GM18502 (cell line): ENCODE results near the gene UBL4A.

Source experiments
- ATAC-seq: cut with Tn5 transposase; IDR thresholded peaks from one replicate; pipeline ENCODE4 v1.9.1; 2021; ENCODE audit warnings: mild to moderate bottlenecking; ENCODE audit not compliant: unreplicated experiment, poor library complexity

The UBL4A gene

DNA sequence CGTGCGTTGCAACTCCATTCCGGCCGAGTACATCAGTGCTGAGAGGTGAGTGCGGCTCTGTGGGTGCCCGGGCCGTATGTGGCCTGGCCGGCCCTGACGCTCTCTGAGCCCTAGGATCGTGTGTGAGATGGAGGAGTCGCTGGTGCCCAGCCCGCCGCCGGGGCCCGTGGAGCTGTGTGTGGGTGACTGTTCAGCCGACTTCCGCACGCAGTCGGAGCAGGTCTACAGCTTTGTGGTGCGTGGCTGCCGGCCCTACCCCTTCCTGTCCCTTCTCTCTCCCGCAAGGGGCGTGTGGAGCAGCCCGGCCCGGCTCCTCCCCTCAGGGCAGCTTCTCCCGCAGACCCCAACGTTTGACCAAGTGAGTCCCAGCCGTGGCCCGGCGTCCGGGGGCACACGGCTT is 20.4 kb downstream of the UBL4A start:
- ATAC-seq = no peak

DNA sequence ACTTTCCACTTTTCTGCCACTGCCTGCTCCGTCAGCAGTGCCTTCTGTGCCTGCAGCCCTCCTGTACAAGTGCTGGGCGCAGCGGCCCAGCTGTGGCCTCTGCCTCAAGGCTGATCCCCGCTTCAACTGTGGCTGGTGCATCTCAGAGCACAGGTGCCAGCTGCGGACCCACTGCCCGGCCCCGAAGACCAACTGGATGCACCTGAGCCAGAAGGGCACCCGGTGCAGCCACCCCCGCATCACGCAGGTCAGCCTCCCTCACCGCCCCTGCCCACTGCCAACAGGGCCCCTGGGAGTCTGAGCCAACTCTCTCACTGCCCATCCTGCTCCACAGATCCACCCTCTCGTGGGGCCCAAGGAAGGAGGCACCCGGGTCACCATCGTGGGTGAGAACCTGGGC is 20.8 kb downstream of the UBL4A start:
- ATAC-seq = no peak

DNA sequence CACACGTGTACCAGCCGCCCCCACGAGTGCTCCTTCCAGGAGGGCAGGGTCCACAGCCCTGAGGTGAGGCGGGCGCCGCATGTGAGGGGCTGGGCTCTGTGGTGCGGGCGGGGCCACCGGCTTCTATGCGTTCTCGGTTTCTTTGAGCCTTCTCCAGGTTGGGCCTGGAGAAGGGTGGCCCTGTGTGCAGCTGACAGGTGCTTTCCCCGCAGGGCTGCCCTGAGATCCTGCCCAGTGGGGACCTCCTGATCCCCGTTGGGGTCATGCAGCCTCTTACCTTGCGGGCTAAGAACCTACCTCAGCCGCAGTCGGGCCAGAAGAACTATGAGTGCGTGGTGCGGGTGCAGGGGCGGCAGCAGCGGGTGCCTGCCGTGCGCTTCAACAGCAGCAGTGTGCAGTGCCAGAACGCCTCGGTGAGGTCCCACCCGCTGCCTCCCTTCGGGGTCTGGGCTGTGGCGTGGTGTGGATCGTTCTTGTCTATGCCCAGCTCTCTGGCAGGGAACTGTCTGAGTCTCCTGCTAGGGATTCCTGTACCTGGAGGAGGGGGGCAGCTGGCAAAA is 21.5 kb downstream of the UBL4A start:
- ATAC-seq = no peak

DNA sequence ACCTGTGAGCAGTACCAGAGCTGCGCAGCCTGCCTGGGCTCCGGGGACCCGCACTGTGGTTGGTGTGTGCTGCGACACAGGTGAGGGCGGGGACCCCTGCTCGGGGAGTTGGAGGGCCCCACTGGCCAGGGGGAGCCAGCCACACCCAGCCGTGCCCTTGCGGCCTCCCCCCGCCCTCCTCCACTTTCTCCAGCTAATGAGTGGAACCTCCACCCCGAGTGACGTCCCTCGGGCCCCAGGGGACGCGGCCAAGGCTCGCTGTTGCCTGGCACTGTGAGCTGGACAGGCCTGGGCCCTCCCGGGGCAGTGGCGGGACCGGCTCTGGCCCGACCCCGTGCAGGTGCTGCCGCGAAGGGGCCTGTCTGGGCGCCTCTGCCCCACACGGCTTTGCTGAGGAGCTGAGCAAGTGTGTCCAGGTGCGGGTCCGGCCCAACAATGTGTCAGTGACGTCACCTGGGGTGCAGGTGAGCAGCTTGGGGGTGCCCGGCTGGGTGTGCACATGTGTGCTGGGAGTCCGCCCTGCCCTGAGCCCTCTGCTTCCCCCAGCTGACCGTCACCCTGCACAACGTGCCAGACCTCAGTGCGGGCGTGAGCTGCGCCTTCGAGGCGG is 22.7 kb downstream of the UBL4A start:
- no peak for ATAC-seq

DNA sequence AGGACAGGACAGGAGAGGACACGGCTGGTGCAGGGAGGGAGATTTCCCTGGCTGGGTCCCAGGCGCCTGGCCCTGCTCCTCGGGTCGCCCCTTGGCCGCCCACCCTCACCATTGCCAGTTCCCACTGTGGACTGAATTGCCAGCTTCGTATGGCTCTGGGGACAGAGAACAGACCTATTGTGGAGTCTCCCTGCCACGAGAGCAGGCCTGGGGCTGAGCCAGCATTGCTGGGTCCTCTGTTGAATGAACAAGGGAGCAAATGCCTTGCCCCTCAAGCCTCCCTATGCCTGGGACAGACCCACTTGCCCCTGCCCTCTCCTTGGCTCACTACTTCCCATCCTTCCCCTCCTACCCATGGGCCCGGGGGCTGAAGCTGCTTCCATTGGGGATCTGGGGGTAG is 24.0 kb downstream of the UBL4A start:
- no peak for ATAC-seq

DNA sequence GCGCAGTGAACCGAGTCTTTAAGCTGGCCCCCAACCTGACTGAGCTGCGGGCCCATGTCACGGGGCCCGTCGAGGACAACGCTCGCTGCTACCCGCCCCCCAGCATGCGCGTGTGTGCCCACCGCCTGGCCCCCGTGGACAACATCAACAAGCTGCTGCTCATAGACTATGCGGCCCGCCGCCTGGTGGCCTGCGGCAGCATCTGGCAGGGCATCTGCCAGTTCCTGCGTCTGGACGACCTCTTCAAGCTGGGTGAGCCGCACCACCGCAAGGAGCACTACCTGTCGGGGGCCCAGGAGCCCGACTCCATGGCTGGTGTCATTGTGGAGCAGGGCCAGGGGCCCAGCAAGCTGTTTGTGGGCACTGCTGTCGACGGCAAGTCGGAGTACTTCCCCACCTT is 26.1 kb downstream of the UBL4A start:
- no peak for ATAC-seq

DNA sequence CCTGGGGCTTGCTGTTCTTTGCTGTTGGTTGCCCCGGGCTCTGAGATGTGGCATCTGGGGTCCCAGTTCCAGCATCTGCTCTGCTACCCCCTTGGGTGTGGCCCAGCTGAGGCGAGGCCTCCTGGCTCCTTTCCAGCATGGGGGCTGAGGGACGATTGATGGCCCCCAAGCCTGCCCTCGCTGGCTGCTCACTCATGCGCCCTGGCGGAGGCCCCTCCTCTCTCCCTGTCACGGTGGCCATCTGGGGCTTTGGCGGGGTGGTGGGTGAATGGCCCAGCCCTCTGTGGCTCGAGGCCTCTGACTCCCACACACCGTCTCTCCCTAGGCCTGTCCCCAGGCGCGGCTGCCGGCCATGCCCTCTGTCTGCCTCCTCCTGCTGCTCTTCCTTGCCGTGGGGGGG is 26.6 kb downstream of the UBL4A start:
- no peak for ATAC-seq

DNA sequence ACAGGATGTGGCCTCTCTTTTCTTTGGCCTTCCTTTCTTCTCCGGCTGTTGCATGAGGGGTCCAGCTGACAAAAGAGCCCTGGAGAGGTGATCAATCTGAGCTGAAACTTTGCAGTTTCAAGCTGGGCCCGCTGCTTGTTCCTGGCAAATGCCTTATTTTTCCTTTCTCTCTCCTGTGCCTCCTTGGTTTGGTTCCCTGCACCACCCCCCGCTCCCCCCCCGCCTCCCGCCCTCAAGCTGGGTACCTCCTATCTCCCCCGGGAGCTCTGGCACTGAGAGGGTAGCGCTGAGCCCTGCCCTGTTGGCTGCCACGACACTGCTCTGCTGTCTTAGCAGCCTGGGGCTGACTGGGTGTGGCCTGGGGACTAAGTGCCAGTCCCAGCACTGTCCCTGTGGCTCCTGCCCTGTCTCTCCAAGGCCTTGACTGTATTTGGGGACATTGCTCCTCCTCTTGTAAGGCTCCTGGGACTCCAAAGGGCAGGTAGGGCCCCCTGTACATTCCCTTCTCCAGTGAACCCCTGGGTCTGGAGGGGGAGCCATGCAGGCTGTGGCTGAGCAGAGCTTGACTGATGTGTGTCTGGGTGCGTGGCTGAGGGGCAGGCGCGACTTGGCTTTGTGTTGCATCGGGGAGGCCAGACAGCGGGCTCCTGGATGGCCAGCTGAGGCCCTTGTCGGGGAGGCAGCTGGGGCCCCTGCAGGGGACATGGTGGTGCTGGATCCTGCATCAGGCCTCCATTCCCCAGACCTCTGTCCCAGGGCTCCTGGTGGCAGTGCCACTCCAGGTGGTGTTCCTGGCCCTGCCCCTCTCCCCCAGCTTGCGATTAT is 27.2 kb downstream of the UBL4A start:
- no peak for ATAC-seq

DNA sequence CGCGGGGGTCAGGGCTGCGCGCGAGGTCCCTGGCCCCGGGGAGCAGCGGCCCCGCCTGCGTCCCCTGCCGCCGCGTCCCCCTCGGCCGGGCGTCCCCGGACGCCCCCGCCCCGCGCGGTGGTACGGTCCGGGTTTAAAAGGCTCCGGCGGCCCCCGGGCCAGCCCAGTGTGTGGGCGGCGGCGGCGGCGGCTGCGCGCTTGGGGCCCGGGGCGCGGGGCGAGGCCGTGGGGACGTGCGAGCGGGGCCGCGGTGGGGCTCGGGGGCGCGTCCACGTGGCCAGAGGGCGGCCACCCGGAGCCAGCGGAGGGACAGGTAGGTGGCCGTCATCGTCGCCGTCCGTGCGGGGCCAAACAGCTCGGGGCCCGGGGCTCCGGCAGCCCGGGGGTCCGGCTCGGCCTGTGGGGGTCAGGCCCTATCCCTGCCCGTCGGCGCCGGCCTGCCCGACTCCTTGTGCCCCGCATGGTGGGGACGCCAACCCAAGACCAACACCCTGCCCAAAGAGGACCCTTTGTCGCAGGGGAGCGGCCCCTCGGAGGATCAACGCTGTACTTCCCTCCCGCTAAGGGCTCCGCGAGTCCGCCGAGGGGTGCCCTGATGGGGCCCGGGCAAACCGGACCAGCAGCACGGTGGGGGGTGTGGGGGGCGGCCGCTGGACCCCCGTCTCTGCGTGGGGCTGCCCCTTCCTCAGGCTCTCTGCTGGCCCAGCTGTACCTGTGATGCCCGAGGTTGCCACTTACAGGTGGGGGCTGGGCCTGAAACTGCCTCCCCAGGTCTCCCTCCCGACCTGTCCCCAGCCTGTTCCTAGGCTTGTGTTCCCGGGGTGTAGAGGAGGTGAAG is 28.1 kb downstream of the UBL4A start, which contains the start of gene PLXNA3:
TSS of gene PLXNA3 (plus strand) at position 166 of the 838 bp plus-strand sequence. CDS start 1,903 bp downstream, outside the sequence.
- peak; percentile 57 for ATAC-seq

DNA sequence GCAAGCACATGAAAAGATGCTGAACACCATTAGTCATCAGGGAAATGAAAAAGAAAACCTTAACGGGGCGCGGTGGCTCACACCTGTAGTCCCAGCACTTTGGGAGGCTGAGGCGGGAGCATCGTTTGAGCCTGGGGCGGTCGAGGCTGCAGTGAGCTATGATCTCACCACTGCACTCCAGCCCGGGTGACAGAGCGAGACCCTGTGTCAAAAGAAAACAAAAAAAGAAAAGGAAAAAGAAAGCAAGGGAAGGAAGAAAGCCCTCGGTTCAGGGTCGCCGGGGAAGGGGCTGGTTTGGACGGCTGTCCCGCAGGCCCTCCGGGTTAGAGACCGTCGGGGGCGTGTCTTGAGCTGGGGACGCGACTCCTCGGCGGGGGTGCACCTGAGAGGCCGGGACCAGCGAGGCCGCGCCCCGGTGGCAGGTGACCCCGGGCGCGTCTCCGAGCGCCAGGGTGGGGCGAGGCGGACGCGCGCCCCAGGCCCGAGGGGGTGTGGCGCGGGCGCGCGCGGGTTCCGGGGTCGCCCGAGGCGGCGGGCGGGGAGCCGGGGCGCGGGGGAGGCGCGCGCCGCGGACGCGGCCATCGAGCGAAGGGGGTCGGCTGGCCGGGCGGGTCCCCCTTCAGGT is 28.8 kb downstream of the UBL4A start:
- peak; percentile 57 for ATAC-seq

DNA sequence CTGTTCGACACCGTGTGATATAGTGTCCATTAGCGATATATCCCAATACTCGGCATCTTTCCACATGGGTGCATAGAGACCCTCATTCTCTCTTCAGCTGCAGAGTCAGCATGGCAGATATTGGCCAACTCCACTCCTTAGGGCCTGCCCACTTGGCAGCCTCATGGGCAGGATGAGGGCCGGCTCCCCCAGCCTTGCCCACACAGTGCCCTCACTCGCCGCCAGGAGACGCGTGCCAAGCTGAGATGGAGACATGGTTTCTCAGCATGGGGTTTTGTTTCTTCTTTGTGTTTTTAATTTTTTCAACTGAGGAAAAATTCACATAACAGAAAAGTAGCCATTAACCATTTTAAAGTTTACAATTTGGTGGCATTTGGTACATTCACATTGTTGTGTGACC is 33.6 kb downstream of the UBL4A start:
- ATAC-seq = no peak

DNA sequence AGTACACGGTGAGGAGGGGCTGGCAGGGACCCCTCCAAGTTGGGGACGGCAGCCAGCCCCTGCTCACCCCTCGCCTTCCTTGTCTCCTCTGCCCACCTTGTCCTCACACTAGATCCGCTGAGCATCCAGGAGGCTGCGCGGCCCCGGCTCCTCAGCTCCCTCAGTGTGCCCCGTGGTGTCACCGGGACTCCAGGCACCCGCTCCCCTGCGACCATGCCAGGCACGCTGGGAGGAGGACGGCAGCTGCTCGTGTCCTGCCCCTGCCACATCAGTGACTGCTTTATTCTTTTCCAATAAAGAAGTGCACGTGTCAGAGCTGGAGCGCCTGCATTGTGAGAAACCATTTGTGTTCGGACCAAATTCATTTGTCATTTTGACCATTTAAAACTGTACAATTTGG is 36.1 kb downstream of the UBL4A start:
- ATAC-seq = no peak

DNA sequence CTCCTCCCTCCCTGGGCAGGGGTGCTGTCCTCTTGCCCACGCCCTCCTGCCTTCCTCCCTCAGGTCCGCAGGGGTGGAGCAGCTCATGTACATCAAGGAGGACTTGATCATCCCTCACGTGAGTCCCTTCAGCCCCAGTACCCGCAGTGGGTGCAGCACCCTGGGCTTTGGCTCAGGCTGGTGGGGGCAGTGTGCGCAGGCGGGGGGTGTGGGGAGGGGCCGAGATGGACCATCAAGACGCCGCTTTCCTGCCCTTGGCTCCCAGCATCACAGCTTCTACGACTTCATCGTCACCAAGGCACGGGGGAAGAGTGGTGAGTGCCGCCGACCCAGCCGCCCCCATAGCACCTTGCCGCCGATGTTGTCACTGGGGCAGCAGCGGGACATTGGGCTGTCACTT is 36.8 kb downstream of the UBL4A start:
- ATAC-seq = no peak

DNA sequence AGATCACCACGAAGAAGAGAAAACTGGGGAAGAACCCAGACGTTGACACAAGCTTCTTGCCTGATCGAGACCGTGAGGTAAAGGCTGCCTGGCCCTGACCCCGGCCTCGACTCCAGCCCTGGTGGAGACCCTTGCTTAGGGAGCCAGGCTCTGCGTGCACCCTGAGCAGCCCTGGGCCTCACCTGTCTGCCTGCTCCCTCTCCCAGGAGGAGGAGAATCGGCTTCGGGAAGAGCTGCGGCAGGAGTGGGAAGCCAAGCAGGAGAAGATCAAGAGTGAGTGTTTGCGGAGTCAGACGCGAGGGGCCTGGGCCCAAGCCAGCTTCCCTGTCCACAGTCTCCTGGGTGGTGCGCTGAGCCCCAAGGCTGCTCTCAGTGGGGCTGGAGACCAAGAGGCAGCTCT is 37.9 kb downstream of the UBL4A start:
- no peak for ATAC-seq

DNA sequence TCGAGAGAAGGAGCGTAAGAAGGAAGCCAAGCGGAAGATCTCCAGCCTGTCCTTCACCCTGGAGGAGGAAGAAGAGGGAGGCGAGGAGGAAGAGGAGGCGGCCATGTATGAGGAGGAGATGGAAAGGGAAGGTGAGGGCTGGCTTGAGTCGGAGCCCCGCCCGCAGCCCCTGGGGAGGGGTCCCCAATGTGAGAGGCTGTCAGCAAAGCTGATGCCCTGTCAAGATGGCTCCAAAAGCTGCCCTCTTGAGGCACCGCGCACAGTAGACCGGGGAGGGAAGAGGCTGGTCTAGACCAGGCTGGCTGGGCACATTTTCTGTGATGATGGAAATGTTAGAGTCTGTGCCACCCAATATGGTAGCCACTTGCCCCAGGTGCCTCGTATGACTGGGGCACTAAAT is 40.0 kb downstream of the UBL4A start:
- ATAC-seq = no peak

DNA sequence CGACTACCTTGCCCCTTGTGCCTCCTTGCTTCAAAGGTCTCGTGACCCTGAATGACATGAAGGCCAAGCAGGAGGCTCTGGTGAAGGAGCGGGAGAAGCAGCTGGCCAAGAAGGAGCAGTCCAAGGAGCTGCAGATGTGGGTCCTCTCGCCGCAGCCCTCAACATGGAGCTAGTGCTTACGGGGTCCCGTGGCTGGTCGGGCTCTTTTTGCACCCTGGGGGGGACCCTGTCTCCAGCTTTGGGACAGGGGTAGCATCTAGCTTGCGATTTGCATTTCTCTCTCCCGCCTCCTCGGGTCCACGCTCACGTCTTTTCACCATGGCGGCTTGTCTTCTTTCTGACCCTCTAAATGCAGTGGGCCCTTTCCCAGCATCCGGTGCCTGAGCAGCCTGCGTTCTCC is 40.6 kb downstream of the UBL4A start:
- ATAC-seq = no peak

DNA sequence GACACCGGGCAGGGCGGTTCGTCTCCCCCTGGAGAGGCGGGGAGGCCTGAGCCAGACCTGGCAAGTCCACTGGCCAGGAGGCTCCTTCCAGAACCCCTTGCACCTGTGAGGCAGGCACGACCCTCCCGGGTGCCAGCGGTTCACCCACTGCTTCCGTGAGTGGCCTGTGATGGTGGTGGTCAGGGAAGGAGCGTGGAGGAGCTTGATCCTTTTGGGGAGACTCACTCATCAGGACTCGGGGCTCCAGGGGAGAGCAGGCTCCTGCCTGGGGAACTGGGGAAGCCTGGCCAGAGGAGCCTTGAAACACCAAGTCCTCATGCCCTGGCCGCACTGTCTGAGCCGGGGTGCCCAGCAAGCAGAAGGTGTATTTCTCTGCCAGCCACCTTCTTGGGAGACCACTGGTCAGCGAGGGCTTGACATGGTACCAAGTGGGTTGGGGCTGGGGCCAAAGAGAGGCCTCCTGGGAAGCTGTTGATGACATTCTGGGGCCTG is 41.6 kb downstream of the UBL4A start:
- ATAC-seq = no peak

DNA sequence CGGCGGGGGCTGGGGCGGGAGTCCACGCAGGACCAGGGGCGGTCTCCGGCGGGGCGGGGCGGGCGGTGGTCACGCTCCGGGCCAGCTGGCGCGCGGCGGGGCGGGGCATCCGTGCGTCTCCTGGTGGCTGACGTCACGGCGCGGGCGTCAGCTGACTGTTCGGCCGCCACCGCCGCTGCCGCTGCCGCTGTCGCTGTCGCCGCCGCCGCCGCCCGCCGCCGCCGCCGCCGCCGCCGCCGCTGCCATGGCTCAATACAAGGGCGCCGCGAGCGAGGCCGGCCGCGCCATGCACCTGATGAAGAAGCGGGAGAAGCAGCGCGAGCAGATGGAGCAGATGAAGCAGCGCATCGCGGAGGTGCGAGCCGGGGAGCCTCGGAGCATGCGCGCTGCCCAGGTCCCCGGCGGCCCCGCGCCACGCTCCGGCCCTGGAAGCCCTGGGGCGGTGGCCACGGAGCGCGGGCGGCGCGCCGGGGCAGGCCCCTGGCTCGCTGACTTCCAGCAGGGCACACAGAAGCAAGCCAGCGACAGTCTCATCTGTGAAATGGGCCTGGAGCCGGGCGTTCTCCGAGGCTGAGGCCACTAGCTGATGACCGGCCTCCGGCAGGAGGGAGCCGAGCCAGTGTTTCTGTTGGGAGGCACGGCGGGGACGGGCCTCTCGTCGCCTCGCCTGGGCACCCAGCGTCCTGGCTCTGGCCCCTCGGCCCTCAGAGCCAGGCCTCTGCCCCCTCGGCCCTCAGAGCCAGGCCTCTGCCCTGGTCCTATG is 42.2 kb downstream of the UBL4A start, which contains the start of gene FAM50A:
TSS of gene FAM50A (plus strand) at position 150 of the 763 bp plus-strand sequence. CDS start at position 245, 95 bp downstream.
- peak; percentile 76 for ATAC-seq

DNA sequence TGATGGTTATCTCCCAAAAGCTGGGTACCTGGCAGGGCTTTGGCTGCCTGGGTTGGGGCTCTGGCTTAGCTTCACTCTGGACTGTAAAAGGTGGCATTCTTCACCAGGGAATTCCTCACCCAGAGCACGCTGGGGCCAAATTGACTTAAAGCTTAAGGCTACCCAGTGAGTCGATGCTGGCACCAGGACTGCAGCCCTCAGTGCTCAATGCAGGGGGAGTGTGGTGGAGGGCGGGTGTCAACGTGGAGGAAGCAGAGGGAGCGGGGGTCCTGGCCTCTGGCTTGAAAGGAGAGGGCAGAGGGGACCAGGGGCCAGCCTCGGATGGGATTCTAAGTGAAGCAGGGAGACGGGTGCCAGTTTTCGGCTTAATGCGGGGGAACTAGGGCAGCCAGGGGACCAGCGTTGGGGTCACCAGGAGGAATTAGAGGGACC is 42.9 kb downstream of the UBL4A start:
- no peak for ATAC-seq
